AG08395 (cell line): ENCODE data around the gene RNF25.

ENCODE experiments used
- DNase-seq: peaks from one replicate; pipeline ENCODE4 v3.0.0; 2012; ENCODE audit warnings: mixed read lengths, low spot score

RNF25 gene

GRCh38 chr2:218671654-218672566 is at the start of gene RNF25, which contains the start of gene STK36:
Gene RNF25 (minus strand): TSS chr2:218672002. CDS start chr2:218671970, 32 bp downstream.
Gene STK36 (plus strand): TSS chr2:218672086. CDS start chr2:218672830, 744 bp downstream.
- DNase-seq = peak; percentile 98

DNA sequence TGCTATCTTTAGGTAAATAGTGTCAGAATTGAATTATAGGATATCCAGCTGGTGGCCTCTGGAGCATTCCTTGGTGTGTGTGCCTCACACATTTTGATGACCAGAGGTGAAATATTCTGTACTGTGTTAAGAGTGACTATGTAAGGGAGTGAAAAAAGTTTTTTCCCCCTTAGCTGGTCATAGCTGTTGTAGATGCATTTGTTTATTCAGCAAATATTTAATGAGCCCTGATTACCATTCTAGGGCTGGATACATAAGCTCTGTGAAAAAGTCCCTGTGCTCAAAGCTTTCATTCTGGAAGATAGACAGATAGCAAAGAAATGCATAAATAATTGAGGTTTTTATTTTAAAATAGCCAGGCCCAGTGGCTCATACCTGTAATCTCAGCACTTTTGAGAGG is 49.7 kb upstream of the RNF25 start:
- no peak for DNase-seq

GRCh38 chr2:218720048-218721041 is 48.5 kb upstream of the RNF25 start:
- DNase-seq = no peak

- DNase-seq = no peak
Observed at GRCh38 chr2:218719457-218719856, 47.7 kb upstream of the RNF25 start.

GRCh38 chr2:218718058-218718457 is 46.3 kb upstream of the RNF25 start:
- no peak for DNase-seq

DNA sequence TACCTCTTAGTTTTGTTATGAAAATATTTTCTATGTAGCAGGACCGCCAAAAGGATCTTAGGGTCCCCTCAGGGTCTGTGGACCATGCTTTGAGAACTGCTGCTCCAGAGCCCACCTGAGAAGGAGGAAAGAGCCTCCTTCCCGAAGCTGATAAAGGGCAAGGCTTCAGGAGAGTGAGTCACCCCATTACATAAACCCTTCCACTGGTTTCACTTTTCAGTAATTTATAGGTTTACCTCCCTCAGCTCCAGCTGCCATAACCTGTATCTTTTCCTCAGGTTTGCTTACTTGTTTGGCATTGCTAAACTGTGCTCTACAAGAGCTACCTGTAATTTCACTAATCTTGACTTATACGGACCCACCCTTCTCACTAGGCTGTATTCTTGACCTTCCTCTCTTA is 45.5 kb upstream of the RNF25 start:
- no peak for DNase-seq

DNA sequence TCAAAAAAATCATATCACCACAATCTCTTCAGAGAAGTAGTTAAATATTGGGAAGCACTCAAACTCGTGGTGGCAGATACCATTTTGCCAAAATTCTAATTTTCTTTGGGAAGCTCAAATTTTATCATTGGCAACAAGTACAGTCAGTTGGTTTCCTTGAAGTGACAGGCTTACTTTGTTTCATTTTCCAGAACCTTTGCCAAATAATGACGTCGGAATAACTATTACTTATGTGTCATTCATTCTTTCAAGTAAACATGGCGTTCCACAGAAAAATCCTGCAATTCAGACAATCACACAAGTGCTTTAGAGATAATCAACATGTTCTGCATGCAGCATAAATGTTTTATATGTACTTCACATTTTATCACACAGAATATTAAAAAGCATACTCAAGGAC is 44.3 kb upstream of the RNF25 start:
- no peak for DNase-seq

- no peak for DNase-seq
Observed at GRCh38 chr2:218713922-218714321, 42.1 kb upstream of the RNF25 start.

GRCh38 chr2:218711550-218711929 is 39.7 kb upstream of the RNF25 start:
- DNase-seq = no peak

GRCh38 chr2:218710687-218711549 is 39.1 kb upstream of the RNF25 start, which contains the start of gene TTLL4:
Gene TTLL4 (plus strand): TSS chr2:218710835. CDS start chr2:218737677, 26,842 bp downstream.
- peak; percentile 100 for DNase-seq

DNA sequence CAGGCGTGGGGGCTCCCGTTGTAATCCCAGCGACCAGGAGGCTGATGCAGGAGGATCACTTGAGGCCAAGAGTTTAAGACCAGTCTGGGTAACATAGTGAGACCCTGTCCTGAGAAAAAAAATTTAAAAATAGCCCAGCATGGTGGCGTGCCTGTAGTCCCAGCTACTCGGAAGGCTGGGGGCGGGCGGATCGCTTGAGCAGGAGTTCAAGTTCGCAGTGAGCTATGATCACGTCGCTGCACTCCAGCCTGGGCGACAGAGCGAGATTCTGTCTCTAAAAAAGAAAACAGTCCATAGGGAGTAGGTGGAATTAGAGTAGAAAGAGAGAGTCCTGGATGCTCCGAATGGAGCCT is 38.5 kb upstream of the RNF25 start:
- no peak for DNase-seq

DNA sequence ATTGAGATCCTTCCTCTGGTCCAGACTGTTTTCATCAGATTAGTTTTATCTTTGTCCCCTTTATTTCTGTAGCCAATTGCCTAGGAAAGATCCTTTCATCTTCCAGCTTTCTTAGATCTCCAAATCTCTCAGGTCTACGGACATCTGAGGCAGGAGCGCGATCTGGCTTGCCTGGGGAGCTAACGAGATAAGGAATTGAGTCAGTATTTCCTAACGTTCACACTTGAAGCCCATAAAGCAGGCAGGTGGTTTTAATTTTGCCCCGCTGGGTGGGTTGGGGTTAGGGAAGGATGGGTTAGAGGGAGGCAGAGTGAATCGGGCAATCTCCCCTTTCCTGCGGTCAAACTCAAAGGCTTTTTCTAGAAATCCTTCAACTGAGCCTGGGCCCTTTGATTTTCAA is 38.1 kb upstream of the RNF25 start:
- DNase-seq = no peak

DNA sequence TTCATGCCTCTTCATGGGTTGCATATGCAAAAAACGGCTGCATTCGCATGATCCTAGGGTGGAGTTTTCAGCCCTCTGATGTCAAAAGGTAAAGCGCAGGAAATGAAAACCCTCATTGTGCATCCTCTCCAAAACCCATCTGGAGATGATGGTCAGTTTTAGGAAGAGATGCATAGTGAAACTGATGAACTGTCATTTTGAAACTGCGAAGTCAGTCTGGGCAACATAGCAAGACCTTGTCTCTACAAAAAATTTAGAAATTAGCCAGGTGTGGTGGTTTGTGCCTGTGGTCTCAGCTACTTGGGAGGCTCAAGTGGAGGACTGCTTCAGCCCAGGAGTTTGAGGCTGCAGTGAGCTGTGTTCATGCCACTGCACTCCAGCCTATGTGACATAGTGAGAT is 36.3 kb upstream of the RNF25 start:
- DNase-seq = no peak

DNA sequence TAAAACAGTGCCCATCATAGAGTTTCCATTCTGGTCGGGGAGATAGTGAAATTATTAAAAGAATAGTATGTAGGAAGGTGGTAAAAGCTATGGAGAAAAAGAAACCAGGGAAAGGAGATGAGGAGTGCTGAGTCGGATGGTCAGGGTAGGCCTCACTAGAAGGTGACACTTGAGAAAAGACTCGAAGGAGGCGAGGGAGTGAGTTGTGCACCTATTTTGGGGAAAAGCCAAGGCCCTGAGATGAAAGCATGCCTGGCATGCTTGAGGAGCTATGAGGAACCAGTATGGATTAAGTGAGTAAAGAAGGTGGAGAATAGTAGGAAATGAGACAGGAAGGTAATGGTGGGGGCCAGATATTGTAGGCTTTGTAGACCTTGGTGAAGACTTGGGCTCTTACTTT is 31.5 kb upstream of the RNF25 start:
- DNase-seq = no peak

- no peak for DNase-seq
Observed at GRCh38 chr2:218701806-218702205, 30.0 kb upstream of the RNF25 start.

GRCh38 chr2:218698885-218699284 is 27.1 kb upstream of the RNF25 start:
- no peak for DNase-seq

GRCh38 chr2:218694405-218695145 is 22.8 kb upstream of the RNF25 start:
- no peak for DNase-seq

DNA sequence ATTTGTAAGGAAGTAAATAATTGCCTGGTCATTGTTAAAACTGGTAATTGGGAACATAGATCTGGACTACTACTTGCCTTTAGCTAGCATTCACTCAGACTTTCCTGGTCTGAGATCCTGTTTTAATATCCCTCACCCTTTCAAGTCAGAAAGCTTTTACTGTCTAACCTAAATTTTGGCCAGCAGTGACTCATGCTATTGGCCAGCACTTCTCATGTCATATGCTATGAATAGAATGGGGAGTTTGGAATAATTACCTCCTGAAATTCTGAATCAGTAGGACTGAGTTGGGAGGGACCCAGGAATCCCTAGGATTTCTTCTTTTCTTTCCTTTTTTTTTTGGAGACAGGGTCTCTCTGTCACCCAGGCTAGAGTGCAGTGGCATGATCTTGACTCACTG is 19.4 kb upstream of the RNF25 start:
- DNase-seq = peak; percentile 76

- peak; percentile 88 for DNase-seq
Observed at GRCh38 chr2:218687400-218688060, 15.7 kb upstream of the RNF25 start.

GRCh38 chr2:218680061-218680460 is 8.3 kb upstream of the RNF25 start:
- no peak for DNase-seq
